SH-SY5Y (cell line): ENCODE results near the gene TSPAN4.

Experiments used
- GATA2 ChIP-seq: IDR thresholded peaks from 2 replicates; pipeline ENCODE4 v1.6.1; 2011; ENCODE audit warnings: mild to moderate bottlenecking, low read depth, low read length
- GATA3 ChIP-seq: IDR thresholded peaks from 2 replicates; pipeline ENCODE4 v1.6.1; 2011; ENCODE audit warnings: low read depth, mild to moderate bottlenecking, low read length, moderate library complexity

The TSPAN4 gene

GRCh38 chr11:824942-825341 lies 17.7 kb upstream of the TSPAN4 start:
- TF ChIP-seq GATA2 (no peak), GATA3 (no peak)

GRCh38 chr11:825366-826226 lies 17.1 kb upstream of the TSPAN4 start:
- no peak for TF ChIP-seq GATA3

GRCh38 chr11:826227-826621 lies 16.4 kb upstream of the TSPAN4 start:
- TF ChIP-seq GATA3, result no peak

GRCh38 chr11:826836-827145 lies 15.9 kb upstream of the TSPAN4 start:
- no peak for TF ChIP-seq GATA2
- no peak for TF ChIP-seq GATA3

GRCh38 chr11:827146-827896 lies 15.3 kb upstream of the TSPAN4 start:
- TF ChIP-seq GATA3, result no peak
- no peak for TF ChIP-seq GATA2

GRCh38 chr11:827897-828192 lies 14.8 kb upstream of the TSPAN4 start, which contains the start of gene CRACR2B:
Gene CRACR2B, plus strand, starts transcription at chr11:827919. Its CDS starts 689 bp downstream, at chr11:828608.
- TF ChIP-seq GATA2 (no peak), GATA3 (no peak)

GRCh38 chr11:828506-829175 lies 14.0 kb upstream of the TSPAN4 start:
- TF ChIP-seq GATA3 (no peak), GATA2 (no peak)

- no peak for TF ChIP-seq GATA2
- TF ChIP-seq GATA3, result no peak
Measured at GRCh38 chr11:829176-829846, 13.3 kb upstream of the TSPAN4 start.

GRCh38 chr11:829847-830294 lies 12.8 kb upstream of the TSPAN4 start:
- TF ChIP-seq GATA2, result no peak
- no peak for TF ChIP-seq GATA3

GRCh38 chr11:830295-831117 lies 12.1 kb upstream of the TSPAN4 start:
- TF ChIP-seq GATA2 (no peak), GATA3 (no peak)

GRCh38 chr11:831118-831864 lies 11.4 kb upstream of the TSPAN4 start:
- TF ChIP-seq GATA2, result no peak
- TF ChIP-seq GATA3, result no peak

GRCh38 chr11:831961-832528 lies 10.6 kb upstream of the TSPAN4 start:
- no peak for TF ChIP-seq GATA3
- no peak for TF ChIP-seq GATA2

GRCh38 chr11:832529-833113 lies 10.0 kb upstream of the TSPAN4 start, which contains the start of gene CD151:
Gene CD151, plus strand, starts transcription at chr11:832952. Its CDS starts 3,118 bp downstream, at chr11:836070.
- TF ChIP-seq GATA2 (no peak), GATA3 (no peak)
